Smooth muscle cell (in vitro differentiated cells): Measurements from ENCODE around the gene RRAGB. TPM values are rescaled to one million over a fixed set of nuclear protein-coding genes. Genes with fewer than 3 reads are reported as not detected.
"Not testable (repeated sequence)": the region's sequence is repeated elsewhere in the genome, so short reads cannot be mapped to it uniquely, and the experiment has no call there.

ENCODE experiments used
- DNase-seq: peaks from one replicate; lab custom pipeline; 2025; ENCODE audit not compliant: unreplicated experiment; lab: John Stamatoyannopoulos, UW
- H2AFZ ChIP-seq: fragments of 200-600 bp; sonication (generic); 2 replicates; pipeline ENCODE4 v1.6.0; 2016; ENCODE audit warnings: antibody characterized with exemption, low read depth, mild to moderate bottlenecking
- H3F3A ChIP-seq: fragments of 200-600 bp; sonication (generic); 2 replicates; pipeline ENCODE4 v1.6.0; 2017; ENCODE audit warnings: antibody characterized with exemption, low read depth
- H3K27ac ChIP-seq: fragments of 200-600 bp; sonication (generic); 2 replicates; pipeline ENCODE4 v1.5.1; 2016; ENCODE audit warnings: low read depth, mild to moderate bottlenecking
- H3K27me3 ChIP-seq: fragments of 200-600 bp; sonication (generic); 2 replicates; pipeline ENCODE4 v1.6.1; 2016; ENCODE audit warnings: low read depth, mild to moderate bottlenecking
- H3K36me3 ChIP-seq: fragments of 200-600 bp; sonication (generic); 2 replicates; pipeline ENCODE4 v1.5.1; 2016; ENCODE audit warnings: low read depth
- H3K4me1 ChIP-seq: fragments of 200-600 bp; sonication (generic); 2 replicates; pipeline ENCODE4 v1.5.1; 2016; ENCODE audit warnings: low read depth
- H3K4me2 ChIP-seq: fragments of 200-600 bp; sonication (generic); 2 replicates; pipeline ENCODE4 v1.6.0; 2016; ENCODE audit warnings: mild to moderate bottlenecking
- H3K4me3 ChIP-seq: fragments of 200-600 bp; sonication (generic); 2 replicates; pipeline ENCODE4 v1.5.1; 2016; ENCODE audit warnings: mild to moderate bottlenecking
- H3K79me2 ChIP-seq: fragments of 200-600 bp; sonication (generic); 2 replicates; pipeline ENCODE4 v1.6.0; 2016; ENCODE audit warnings: low read depth, mild to moderate bottlenecking
- H3K9ac ChIP-seq: fragments of 200-600 bp; sonication (generic); 2 replicates; pipeline ENCODE4 v1.6.0; 2016; ENCODE audit warnings: low read depth
- H3K9me3 ChIP-seq: fragments of 200-600 bp; sonication (generic); replicated peaks from 2 replicates; pipeline ENCODE4 v1.5.1; 2016; ENCODE audit warnings: low read depth
- H4K20me1 ChIP-seq: fragments of 200-600 bp; sonication (generic); 2 replicates; pipeline ENCODE4 v1.6.0; 2016; ENCODE audit warnings: low read depth
- WGBS: methylation state at CpG from one replicate; pipeline ENCODE4 v1.1.7; 2016; ENCODE audit warnings: low lambda C conversion rate; 5-methylcytosine and 5-hydroxymethylcytosine counted together
- polyA plus RNA-seq: library from polyadenylated mRNA; unstranded; fragments of >200 nt; fragmentation: Nextera tagmentation; extraction: Ambion mirVana; gene quantifications from 2 replicates; pipeline ENCODE4 v1.2.1, GENCODE V29; 2016
- total RNA-seq: library from RNA; depleted of rRNA; stranded (reverse); fragments of >200 nt; gene quantifications from 2 replicates; pipeline ENCODE4 v1.2.3, GENCODE V29; 2014
- TF ChIP-seq, protein P1 (sequence below): fragments of 200-600 bp; sonication (generic); IDR thresholded peaks from 2 replicates; pipeline ENCODE4 v1.5.1; 2017; ENCODE audit warnings: borderline replicate concordance, mild to moderate bottlenecking, antibody characterized with exemption; ENCODE audit not compliant: insufficient read depth, poor library complexity, severe bottlenecking

RRAGB gene
- total and polyA plus RNA-seq, 2 experiments from 2014 or later: 21.3 to 26.0 TPM

DNA sequence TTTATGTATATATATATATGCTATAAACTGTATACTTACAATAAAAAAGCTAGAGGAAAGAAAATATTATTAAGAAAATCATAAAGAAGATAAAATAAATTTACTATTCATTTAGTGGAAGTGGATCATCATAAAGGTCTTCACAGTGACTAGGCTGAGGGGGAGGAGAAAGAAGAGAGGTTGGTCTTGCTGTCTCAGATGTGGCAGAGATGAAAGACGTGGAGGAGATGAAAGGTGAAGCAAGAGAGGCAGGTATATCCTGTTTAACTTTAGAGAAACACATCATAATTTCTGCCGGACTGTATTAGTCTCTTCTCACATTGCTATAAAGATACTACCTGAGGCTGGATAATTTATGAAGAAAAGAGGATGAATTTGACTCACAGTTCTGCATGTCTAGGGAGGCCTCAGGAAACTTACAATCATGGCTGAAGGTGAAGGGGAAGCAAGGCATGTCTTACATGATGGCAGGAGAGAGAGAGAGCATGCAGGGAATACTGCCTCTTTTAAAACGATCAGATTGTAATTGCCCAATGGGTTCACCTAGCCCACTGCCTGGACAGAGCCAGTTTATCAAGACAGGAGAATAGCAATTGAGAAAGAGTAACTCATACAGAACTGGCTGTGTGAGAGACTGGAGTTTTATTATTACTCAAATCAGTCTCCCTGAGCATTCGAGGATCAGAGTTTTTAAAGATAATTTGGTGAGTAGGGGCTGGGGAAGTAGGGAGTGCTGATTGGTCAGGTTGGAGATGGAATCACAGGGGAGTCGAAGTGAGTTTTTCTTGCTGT lies 22.1 kb upstream of the RRAGB start:
- H3K4me1 ChIP-seq: no peaks in the 10 kb centered on the region
- H3K4me2 ChIP-seq: no peak overlapping the region
- no peaks in the 10 kb centered on the region for H3K79me2 ChIP-seq
- WGBS: 66% methylated on average over 5 of the region's 5 CpGs
- H3K27ac ChIP-seq: no peak overlapping the region
- TF ChIP-seq, protein P1, sequence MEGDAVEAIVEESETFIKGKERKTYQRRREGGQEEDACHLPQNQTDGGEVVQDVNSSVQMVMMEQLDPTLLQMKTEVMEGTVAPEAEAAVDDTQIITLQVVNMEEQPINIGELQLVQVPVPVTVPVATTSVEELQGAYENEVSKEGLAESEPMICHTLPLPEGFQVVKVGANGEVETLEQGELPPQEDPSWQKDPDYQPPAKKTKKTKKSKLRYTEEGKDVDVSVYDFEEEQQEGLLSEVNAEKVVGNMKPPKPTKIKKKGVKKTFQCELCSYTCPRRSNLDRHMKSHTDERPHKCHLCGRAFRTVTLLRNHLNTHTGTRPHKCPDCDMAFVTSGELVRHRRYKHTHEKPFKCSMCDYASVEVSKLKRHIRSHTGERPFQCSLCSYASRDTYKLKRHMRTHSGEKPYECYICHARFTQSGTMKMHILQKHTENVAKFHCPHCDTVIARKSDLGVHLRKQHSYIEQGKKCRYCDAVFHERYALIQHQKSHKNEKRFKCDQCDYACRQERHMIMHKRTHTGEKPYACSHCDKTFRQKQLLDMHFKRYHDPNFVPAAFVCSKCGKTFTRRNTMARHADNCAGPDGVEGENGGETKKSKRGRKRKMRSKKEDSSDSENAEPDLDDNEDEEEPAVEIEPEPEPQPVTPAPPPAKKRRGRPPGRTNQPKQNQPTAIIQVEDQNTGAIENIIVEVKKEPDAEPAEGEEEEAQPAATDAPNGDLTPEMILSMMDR: no peak
- no peaks in the 10 kb centered on the region for H3F3A ChIP-seq
- no peaks in the 10 kb centered on the region for H3K36me3 ChIP-seq
- peaks cover 3% of the 10 kb centered on the region for H3K9me3 ChIP-seq
- no peaks in the 10 kb centered on the region for H4K20me1 ChIP-seq
- no peak for DNase-seq
- H3K9ac ChIP-seq: no peak overlapping the region
- H2AFZ ChIP-seq: no peak overlapping the region
- no peak overlapping the region for H3K4me3 ChIP-seq
- no peaks in the 10 kb centered on the region for H3K27me3 ChIP-seq

DNA sequence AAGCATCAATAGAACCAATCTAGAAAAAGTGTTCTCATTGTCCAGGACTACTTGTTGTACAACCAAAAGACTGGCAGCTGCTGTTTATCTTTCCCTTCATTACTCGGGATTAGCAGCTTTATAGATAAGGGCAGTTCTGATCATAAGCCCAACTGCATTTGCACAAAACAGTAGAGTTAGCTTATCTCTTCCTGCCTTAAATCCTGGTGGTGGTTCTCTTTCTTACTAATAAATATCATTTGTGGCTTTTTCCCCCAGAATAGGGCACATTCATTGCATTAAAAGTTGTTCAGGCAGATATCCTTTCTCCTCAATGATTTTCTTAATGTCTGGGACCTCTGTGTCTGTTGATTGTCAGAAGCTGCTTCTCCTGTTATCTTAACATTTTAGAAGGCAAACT lies 20.2 kb upstream of the RRAGB start:
- H3K4me2 ChIP-seq: no peak overlapping the region

DNA sequence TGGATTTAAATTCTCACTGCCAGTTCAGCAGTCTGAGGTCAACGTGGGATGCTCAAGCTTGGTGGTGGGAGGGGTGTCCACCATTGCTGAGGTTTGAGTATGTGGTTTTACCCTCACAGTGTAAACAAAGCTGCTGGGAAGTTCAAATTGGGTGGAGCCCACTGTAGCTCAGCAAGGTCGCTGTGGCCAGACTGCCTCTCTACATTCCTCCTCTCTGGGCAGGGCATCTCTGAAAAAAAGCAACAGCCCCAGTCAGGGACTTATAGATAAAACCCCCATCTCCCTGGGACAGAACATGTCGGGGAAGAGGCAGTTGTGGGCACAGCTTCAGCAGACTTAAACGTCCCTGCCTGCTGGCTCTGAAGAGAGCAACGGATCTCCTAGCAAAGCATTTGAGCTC lies 14.9 kb upstream of the RRAGB start:
- DNase-seq: no peak
- H3K27me3 ChIP-seq: no peaks in the 10 kb centered on the region
- 55% methylated on average over 5 of the region's 5 CpGs for WGBS
- H3K79me2 ChIP-seq: no peaks in the 10 kb centered on the region
- TF ChIP-seq, protein P1: no peak
- no peaks in the 10 kb centered on the region for H3F3A ChIP-seq
- no peak overlapping the region for H3K9ac ChIP-seq
- H3K9me3 ChIP-seq: peaks cover 14% of the 10 kb centered on the region
- H3K4me1 ChIP-seq: no peaks in the 10 kb centered on the region
- no peak overlapping the region for H3K27ac ChIP-seq
- no peak overlapping the region for H2AFZ ChIP-seq
- H3K4me3 ChIP-seq: no peak overlapping the region
- H3K36me3 ChIP-seq: no peaks in the 10 kb centered on the region
- no peak overlapping the region for H3K4me2 ChIP-seq
- H4K20me1 ChIP-seq: no peaks in the 10 kb centered on the region

More for the DNA sequence above, 20.2 kb upstream of the RRAGB start:
- H3K4me1 ChIP-seq: no peaks in the 10 kb centered on the region
- 54% methylated on average over 1 of the region's 1 CpG for WGBS
- H4K20me1 ChIP-seq: no peaks in the 10 kb centered on the region
- TF ChIP-seq, protein P1: no peak
- no peaks in the 10 kb centered on the region for H3K27me3 ChIP-seq
- H3K4me3 ChIP-seq: no peak overlapping the region
- H3K79me2 ChIP-seq: no peaks in the 10 kb centered on the region
- no peak overlapping the region for H2AFZ ChIP-seq
- no peak for DNase-seq
- H3K9me3 ChIP-seq: peaks cover 7% of the 10 kb centered on the region
- H3K27ac ChIP-seq: no peak overlapping the region
- no peak overlapping the region for H3K9ac ChIP-seq
- H3F3A ChIP-seq: no peaks in the 10 kb centered on the region
- no peaks in the 10 kb centered on the region for H3K36me3 ChIP-seq

DNA sequence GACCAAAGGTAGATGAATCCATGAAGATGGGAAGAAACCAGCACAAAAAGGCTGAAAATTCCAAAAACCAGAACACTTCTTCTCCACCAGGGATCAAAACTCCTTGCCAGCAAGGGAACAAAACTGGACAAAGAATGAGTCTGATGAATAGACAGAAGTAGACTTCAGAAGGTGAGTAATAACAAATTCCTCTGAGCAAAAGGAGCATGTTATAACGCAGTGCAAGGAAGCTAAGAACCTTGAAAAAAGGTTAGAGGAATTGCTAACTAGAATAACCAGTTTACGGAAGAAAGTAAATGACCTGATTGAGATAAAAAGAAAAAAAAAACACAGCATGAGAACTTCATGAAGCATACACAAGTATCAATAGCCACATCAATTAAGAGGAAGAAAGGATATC lies 14.1 kb upstream of the RRAGB start:
- H3K79me2 ChIP-seq, H3K36me3 ChIP-seq, H3K4me2 ChIP-seq, H2AFZ ChIP-seq, H3K9ac ChIP-seq, H3K27ac ChIP-seq, H3K27me3 ChIP-seq, H3K4me1 ChIP-seq, DNase-seq, H3F3A ChIP-seq, H3K4me3 ChIP-seq, H4K20me1 ChIP-seq: not testable (repeated sequence)
- peaks cover 14% of the 10 kb centered on the region for H3K9me3 ChIP-seq
- WGBS: 61% methylated on average over 2 of the region's 2 CpGs

DNA sequence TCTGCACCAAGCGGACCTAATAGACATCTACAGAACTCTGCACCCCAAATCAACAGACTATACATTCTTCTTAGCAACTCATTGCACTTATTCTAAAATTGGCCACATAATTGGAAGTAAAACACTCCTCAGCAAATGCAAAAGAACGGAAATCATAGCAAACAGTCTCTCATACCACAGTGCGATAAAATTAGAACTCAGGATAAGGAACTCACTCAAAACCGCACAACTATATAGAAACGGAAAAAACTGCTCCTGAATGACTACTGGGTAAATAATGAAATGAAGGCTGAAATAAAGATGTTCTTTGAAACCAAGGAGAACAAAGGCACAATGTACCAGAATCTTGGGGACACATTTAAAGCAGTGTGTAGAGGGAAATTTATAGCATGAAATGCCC lies 12.5 kb upstream of the RRAGB start:
- WGBS: 74% methylated on average over 5 of the region's 5 CpGs
- not testable (repeated sequence) for H3K4me2 ChIP-seq

More for the DNA sequence above, 12.5 kb upstream of the RRAGB start:
- peaks cover 21% of the 10 kb centered on the region for H3K9me3 ChIP-seq
- not testable (repeated sequence) for H3K36me3 ChIP-seq, H4K20me1 ChIP-seq, H3K27ac ChIP-seq, H3K4me1 ChIP-seq, H3K79me2 ChIP-seq, H3K27me3 ChIP-seq, DNase-seq, H3K4me3 ChIP-seq, H3K9ac ChIP-seq, H2AFZ ChIP-seq, H3F3A ChIP-seq
